ENCODE data around the gene RABGAP1L. TPM values are rescaled to one million over a fixed set of nuclear protein-coding genes. Genes with fewer than 3 reads are reported as not detected.
"Not testable (repeated sequence)": the region's sequence is repeated elsewhere in the genome, so short reads cannot be mapped to it uniquely, and the experiment has no call there.

The RABGAP1L gene
- total RNA-seq, 1 donor from 2014 or later = 30.2 TPM

- Mint-ChIP-seq H3K27me3 (ENCODE audit: unreplicated experiment) (no peaks in the 10 kb centered on the region), H3K27ac (ENCODE audit: unreplicated experiment) (no peak overlapping the region), H3K4me1 (ENCODE audit: unreplicated experiment) (no peaks in the 10 kb centered on the region)
Observed at GRCh38 chr1:174701565-174701964, 542.2 kb downstream of the RABGAP1L start.

DNA sequence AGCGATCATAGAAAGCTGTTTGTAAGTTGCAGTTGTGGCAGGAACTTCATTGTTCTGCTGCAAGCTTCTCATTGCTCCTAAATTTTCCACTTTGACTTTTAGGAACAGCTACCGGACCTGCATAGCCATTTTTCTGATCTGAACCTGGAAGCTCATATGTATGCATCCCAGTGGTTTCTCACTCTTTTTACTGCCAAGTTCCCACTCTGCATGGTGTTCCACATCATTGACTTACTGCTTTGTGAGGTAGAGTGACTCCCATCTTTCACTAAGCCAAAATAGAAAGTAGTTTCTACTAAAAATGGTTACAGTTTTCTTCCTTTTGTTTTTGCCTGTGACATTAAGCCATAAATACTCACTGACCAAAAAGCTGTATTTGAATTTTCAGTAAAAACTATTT is 542.7 kb downstream of the RABGAP1L start:
- Mint-ChIP-seq H3K4me3 (ENCODE audit: unreplicated experiment) (no peak overlapping the region), H3K27ac (ENCODE audit: unreplicated experiment) (no peak overlapping the region), H3K4me1 (ENCODE audit: unreplicated experiment) (no peaks in the 10 kb centered on the region), H3K27me3 (ENCODE audit: unreplicated experiment) (no peaks in the 10 kb centered on the region), H3K36me3 (ENCODE audit: low read depth, unreplicated experiment) (no peaks in the 10 kb centered on the region), H3K9me3 (ENCODE audit: unreplicated experiment) (no peaks in the 10 kb centered on the region)
- DNase-seq (ENCODE audit: low spot score) = no peak
- no peak for TF ChIP-seq CTCF (IDR thresholded peaks at IDR 0.05; ENCODE audit: unreplicated experiment)

More at GRCh38 chr1:174701565-174701964, 542.2 kb downstream of the RABGAP1L start:
- TF ChIP-seq CTCF (IDR thresholded peaks at IDR 0.05; ENCODE audit: unreplicated experiment) = no peak
- DNase-seq (ENCODE audit: low spot score) = no peak
- Mint-ChIP-seq H3K9me3 (ENCODE audit: unreplicated experiment) (no peaks in the 10 kb centered on the region), H3K4me3 (ENCODE audit: unreplicated experiment) (no peak overlapping the region), H3K36me3 (ENCODE audit: low read depth, unreplicated experiment) (no peaks in the 10 kb centered on the region)

- H3K27me3 Mint-ChIP-seq (ENCODE audit: unreplicated experiment) = no peaks in the 10 kb centered on the region
- TF ChIP-seq CTCF (IDR thresholded peaks at IDR 0.05; ENCODE audit: unreplicated experiment) = no peak
- H3K4me1 Mint-ChIP-seq (ENCODE audit: unreplicated experiment) = no peaks in the 10 kb centered on the region
- H3K27ac Mint-ChIP-seq (ENCODE audit: unreplicated experiment) = no peak overlapping the region
- H3K36me3 Mint-ChIP-seq (ENCODE audit: low read depth, unreplicated experiment) = no peaks in the 10 kb centered on the region
- H3K4me3 Mint-ChIP-seq (ENCODE audit: unreplicated experiment) = no peak overlapping the region
- no peak for DNase-seq (ENCODE audit: low spot score)
- no peaks in the 10 kb centered on the region for H3K9me3 Mint-ChIP-seq (ENCODE audit: unreplicated experiment)
Observed at GRCh38 chr1:174703309-174703708, 544.0 kb downstream of the RABGAP1L start.

- Mint-ChIP-seq H3K4me1 (ENCODE audit: unreplicated experiment) (no peaks in the 10 kb centered on the region), H3K27me3 (ENCODE audit: unreplicated experiment) (no peaks in the 10 kb centered on the region), H3K36me3 (ENCODE audit: low read depth, unreplicated experiment) (no peaks in the 10 kb centered on the region), H3K9me3 (ENCODE audit: unreplicated experiment) (no peaks in the 10 kb centered on the region), H3K27ac (ENCODE audit: unreplicated experiment) (no peak overlapping the region), H3K4me3 (ENCODE audit: unreplicated experiment) (no peak overlapping the region)
- TF ChIP-seq CTCF (IDR thresholded peaks at IDR 0.05; ENCODE audit: unreplicated experiment) = no peak
- no peak for DNase-seq (ENCODE audit: low spot score)
Observed at GRCh38 chr1:174704300-174704699, 545.0 kb downstream of the RABGAP1L start.

GRCh38 chr1:174710868-174711845 is 551.8 kb downstream of the RABGAP1L start:
- no peak for DNase-seq (ENCODE audit: low spot score)
- peaks cover 26% of the 10 kb centered on the region for H3K4me1 Mint-ChIP-seq (ENCODE audit: unreplicated experiment)
- TF ChIP-seq CTCF (IDR thresholded peaks at IDR 0.05; ENCODE audit: unreplicated experiment) = no peak
- H3K4me3 Mint-ChIP-seq (ENCODE audit: unreplicated experiment) = no peak overlapping the region
- peaks cover 21% of the 10 kb centered on the region for H3K36me3 Mint-ChIP-seq (ENCODE audit: low read depth, unreplicated experiment)
- H3K27me3 Mint-ChIP-seq (ENCODE audit: unreplicated experiment) = peaks cover 10% of the 10 kb centered on the region
- no peaks in the 10 kb centered on the region for H3K9me3 Mint-ChIP-seq (ENCODE audit: unreplicated experiment)
- H3K27ac Mint-ChIP-seq (ENCODE audit: unreplicated experiment) = no peak overlapping the region

- H3K36me3 Mint-ChIP-seq (ENCODE audit: low read depth, unreplicated experiment) = peaks cover 21% of the 10 kb centered on the region
- not testable (repeated sequence) for H3K27ac Mint-ChIP-seq (ENCODE audit: unreplicated experiment); H3K4me3 Mint-ChIP-seq (ENCODE audit: unreplicated experiment); DNase-seq (ENCODE audit: low spot score); H3K9me3 Mint-ChIP-seq (ENCODE audit: unreplicated experiment)
- peaks cover 10% of the 10 kb centered on the region for H3K27me3 Mint-ChIP-seq (ENCODE audit: unreplicated experiment)
- peaks cover 26% of the 10 kb centered on the region for H3K4me1 Mint-ChIP-seq (ENCODE audit: unreplicated experiment)
Observed at GRCh38 chr1:174711848-174712247, 552.5 kb downstream of the RABGAP1L start.

All from endothelial cell (in vitro differentiated cells).